ENCODE data around the gene ALPL.

ALPL gene

GRCh38 chr1:21621761-21622436 is 112.7 kb downstream of the ALPL start:
- H3K4me1 ChIP-seq (ENCODE audit: insufficient read depth, insufficient read length) = peaks cover 14% of the 10 kb centered on the region
- TF ChIP-seq YY1 (IDR thresholded peaks at IDR 0.05; ENCODE audit: insufficient read depth, insufficient read length) (no peak), ZNF274 (IDR thresholded peaks at IDR 0.05; ENCODE audit: low read depth, low read length) (no peak), SUZ12 (IDR thresholded peaks at IDR 0.05; ENCODE audit: extremely low read depth, insufficient read depth, insufficient read length) (no peak)

GRCh38 chr1:21622466-21623315 is 113.5 kb downstream of the ALPL start:
- no peak for DNase-seq (ENCODE audit: low read depth, low spot score)
- peaks cover 15% of the 10 kb centered on the region for H3K4me1 ChIP-seq (ENCODE audit: insufficient read depth, insufficient read length)
- H3K27me3 ChIP-seq (ENCODE audit: insufficient read depth, insufficient read length) = peaks cover 14% of the 10 kb centered on the region
- TF ChIP-seq SUZ12 (IDR thresholded peaks at IDR 0.05; ENCODE audit: extremely low read depth, insufficient read depth, insufficient read length) (no peak), ZNF274 (IDR thresholded peaks at IDR 0.05; ENCODE audit: low read depth, low read length) (no peak), YY1 (IDR thresholded peaks at IDR 0.05; ENCODE audit: insufficient read depth, insufficient read length) (no peak)
- peak overlapping the region; percentile 56 for H3K9ac ChIP-seq (ENCODE audit: insufficient read length, low read depth)
- H3K9me3 ChIP-seq (ENCODE audit: insufficient read depth, low read length) = no peaks in the 10 kb centered on the region
- peak overlapping the region; percentile 34 for H3K4me3 ChIP-seq (ENCODE audit: insufficient read length, low read depth)
- no peaks in the 10 kb centered on the region for H3K36me3 ChIP-seq (ENCODE audit: insufficient read depth, insufficient read length, low read length)

More at GRCh38 chr1:21621761-21622436, 112.7 kb downstream of the ALPL start:
- H3K4me3 ChIP-seq (ENCODE audit: insufficient read length, low read depth) = peak overlapping the region; percentile 34
- H3K9me3 ChIP-seq (ENCODE audit: insufficient read depth, low read length) = no peaks in the 10 kb centered on the region
- peaks cover 14% of the 10 kb centered on the region for H3K27me3 ChIP-seq (ENCODE audit: insufficient read depth, insufficient read length)
- H3K36me3 ChIP-seq (ENCODE audit: insufficient read depth, insufficient read length, low read length) = no peaks in the 10 kb centered on the region
- peak overlapping the region; percentile 56 for H3K9ac ChIP-seq (ENCODE audit: insufficient read length, low read depth)
- no peak for DNase-seq (ENCODE audit: low read depth, low spot score)

GRCh38 chr1:21623410-21623961 is 114.3 kb downstream of the ALPL start:
- peaks cover 14% of the 10 kb centered on the region for H3K27me3 ChIP-seq (ENCODE audit: insufficient read depth, insufficient read length)
- no peaks in the 10 kb centered on the region for H3K9me3 ChIP-seq (ENCODE audit: insufficient read depth, low read length)
- H3K4me1 ChIP-seq (ENCODE audit: insufficient read depth, insufficient read length) = peaks cover 15% of the 10 kb centered on the region
- H3K4me3 ChIP-seq (ENCODE audit: insufficient read length, low read depth) = no peak overlapping the region
- TF ChIP-seq YY1 (IDR thresholded peaks at IDR 0.05; ENCODE audit: insufficient read depth, insufficient read length) (no peak), SUZ12 (IDR thresholded peaks at IDR 0.05; ENCODE audit: extremely low read depth, insufficient read depth, insufficient read length) (no peak), ZNF274 (IDR thresholded peaks at IDR 0.05; ENCODE audit: low read depth, low read length) (no peak)
- H3K36me3 ChIP-seq (ENCODE audit: insufficient read depth, insufficient read length, low read length) = no peaks in the 10 kb centered on the region
- no peak for DNase-seq (ENCODE audit: low read depth, low spot score)
- no peak overlapping the region for H3K9ac ChIP-seq (ENCODE audit: insufficient read length, low read depth)

GRCh38 chr1:21624571-21625389 is 115.6 kb downstream of the ALPL start:
- H3K4me1 ChIP-seq (ENCODE audit: insufficient read depth, insufficient read length) = peaks cover 20% of the 10 kb centered on the region
- H3K27me3 ChIP-seq (ENCODE audit: insufficient read depth, insufficient read length) = peaks cover 14% of the 10 kb centered on the region
- H3K9me3 ChIP-seq (ENCODE audit: insufficient read depth, low read length) = no peaks in the 10 kb centered on the region
- H3K9ac ChIP-seq (ENCODE audit: insufficient read length, low read depth) = no peak overlapping the region
- no peak overlapping the region for H3K4me3 ChIP-seq (ENCODE audit: insufficient read length, low read depth)
- TF ChIP-seq YY1 (IDR thresholded peaks at IDR 0.05; ENCODE audit: insufficient read depth, insufficient read length) (no peak), ZNF274 (IDR thresholded peaks at IDR 0.05; ENCODE audit: low read depth, low read length) (no peak), SUZ12 (IDR thresholded peaks at IDR 0.05; ENCODE audit: extremely low read depth, insufficient read depth, insufficient read length) (no peak)
- DNase-seq (ENCODE audit: low read depth, low spot score) = no peak
- no peaks in the 10 kb centered on the region for H3K36me3 ChIP-seq (ENCODE audit: insufficient read depth, insufficient read length, low read length)

GRCh38 chr1:21625390-21626190 is 116.4 kb downstream of the ALPL start:
- DNase-seq (ENCODE audit: low read depth, low spot score) = no peak
- no peak overlapping the region for H3K4me3 ChIP-seq (ENCODE audit: insufficient read length, low read depth)
- TF ChIP-seq ZNF274 (IDR thresholded peaks at IDR 0.05; ENCODE audit: low read depth, low read length) = no peak
- no peak for TF ChIP-seq SUZ12 (IDR thresholded peaks at IDR 0.05; ENCODE audit: extremely low read depth, insufficient read depth, insufficient read length)
- TF ChIP-seq YY1 (IDR thresholded peaks at IDR 0.05; ENCODE audit: insufficient read depth, insufficient read length) = no peak
- H3K9me3 ChIP-seq (ENCODE audit: insufficient read depth, low read length) = no peaks in the 10 kb centered on the region
- H3K36me3 ChIP-seq (ENCODE audit: insufficient read depth, insufficient read length, low read length) = no peaks in the 10 kb centered on the region
- H3K27me3 ChIP-seq (ENCODE audit: insufficient read depth, insufficient read length) = peaks cover 14% of the 10 kb centered on the region
- H3K4me1 ChIP-seq (ENCODE audit: insufficient read depth, insufficient read length) = peaks cover 14% of the 10 kb centered on the region
- H3K9ac ChIP-seq (ENCODE audit: insufficient read length, low read depth) = no peak overlapping the region

GRCh38 chr1:21626921-21627339 is 117.7 kb downstream of the ALPL start:
- Histone ChIP-seq H3K4me1 (ENCODE audit: insufficient read depth, insufficient read length) (peaks cover 18% of the 10 kb centered on the region), H3K36me3 (ENCODE audit: insufficient read depth, insufficient read length, low read length) (no peaks in the 10 kb centered on the region), H3K27me3 (ENCODE audit: insufficient read depth, insufficient read length) (peaks cover 2% of the 10 kb centered on the region), H3K9ac (ENCODE audit: insufficient read length, low read depth) (no peak overlapping the region), H3K9me3 (ENCODE audit: insufficient read depth, low read length) (no peaks in the 10 kb centered on the region), H3K4me3 (ENCODE audit: insufficient read length, low read depth) (no peak overlapping the region)
- no peak for DNase-seq (ENCODE audit: low read depth, low spot score)
- TF ChIP-seq ZNF274 (IDR thresholded peaks at IDR 0.05; ENCODE audit: low read depth, low read length) (no peak), YY1 (IDR thresholded peaks at IDR 0.05; ENCODE audit: insufficient read depth, insufficient read length) (no peak), SUZ12 (IDR thresholded peaks at IDR 0.05; ENCODE audit: extremely low read depth, insufficient read depth, insufficient read length) (no peak)
